PFSK-1 (cell line): ENCODE data around the gene ARHGEF11.

Source experiments
- POLR2AphosphoS5 ChIP-seq: IDR thresholded peaks from 2 replicates; pipeline ENCODE4 v1.6.1; 2012; ENCODE audit warnings: low read depth, mild to moderate bottlenecking, control low read depth, low read length, moderate library complexity
- TAF1 ChIP-seq: IDR thresholded peaks from 2 replicates; pipeline ENCODE4 v1.6.1; 2012; ENCODE audit warnings: low read length, control low read depth, borderline replicate concordance; ENCODE audit not compliant: insufficient read depth

GRCh38 chr1:157000686-157001085 is 44.9 kb downstream of the ARHGEF11 start:
- TF ChIP-seq POLR2AphosphoS5 (no peak), TAF1 (no peak)
